Mesenchymal stem cell (in vitro differentiated cells and primary cell): ENCODE results near the gene ABCA2.

Source experiments
- DNase-seq: peaks from one replicate; pipeline ENCODE4 v3.0.0-alpha.2; 2013
- H2AFZ ChIP-seq: one replicate; pipeline ENCODE4 v1.6.1; 2013; ENCODE audit warnings: low read depth, mild to moderate bottlenecking, control low read depth, inconsistent platforms, low read length, moderate library complexity
- H2AK5ac ChIP-seq: 2 replicates; pipeline ENCODE4 v1.6.1; 2013; ENCODE audit warnings: low read length, moderate library complexity, mild to moderate bottlenecking, inconsistent platforms; ENCODE audit not compliant: severe bottlenecking
- H2BK120ac ChIP-seq: one replicate; pipeline ENCODE4 v1.6.1; 2013; ENCODE audit warnings: low read depth, mild to moderate bottlenecking, inconsistent platforms, low read length, moderate library complexity
- H2BK12ac ChIP-seq, 2 experiments: one replicate each; pipeline ENCODE4 v1.6.1; 2013; ENCODE audit warnings: inconsistent platforms in 2 of 2, low read length in 2 of 2, mild to moderate bottlenecking in 2 of 2, moderate library complexity in 2 of 2, control low read depth in 1 of 2
- H2BK15ac ChIP-seq: one replicate; pipeline ENCODE4 v1.6.1; 2013; ENCODE audit warnings: mild to moderate bottlenecking, low read depth, inconsistent platforms; ENCODE audit not compliant: poor library complexity, severe bottlenecking
- H2BK5ac ChIP-seq: 2 replicates; pipeline ENCODE4 v1.6.1; 2013; ENCODE audit warnings: low read depth, mild to moderate bottlenecking, low read length, control low read depth, inconsistent platforms; ENCODE audit not compliant: poor library complexity, severe bottlenecking
- H3K14ac ChIP-seq, 2 experiments: one replicate each; pipeline ENCODE4 v1.6.1; 2013; ENCODE audit warnings: inconsistent platforms in 2 of 2, low read length in 2 of 2, control low read depth in 1 of 2, mild to moderate bottlenecking in 1 of 2, moderate library complexity in 1 of 2
- H3K18ac ChIP-seq, 2 experiments: one replicate each; pipeline ENCODE4 v1.6.1; 2013; ENCODE audit warnings: inconsistent platforms in 2 of 2, low read length in 2 of 2, control low read depth in 1 of 2, low read depth in 1 of 2, mild to moderate bottlenecking in 1 of 2
- H3K23ac ChIP-seq, 2 experiments: one replicate each; pipeline ENCODE4 v1.6.1; 2013; ENCODE audit warnings: inconsistent platforms in 2 of 2, low read length in 2 of 2, mild to moderate bottlenecking in 2 of 2, moderate library complexity in 2 of 2, control low read depth in 1 of 2
- H3K27ac ChIP-seq: 2 replicates; pipeline ENCODE4 v1.5.1; 2013; ENCODE audit warnings: mild to moderate bottlenecking, moderate library complexity, low read length, control low read depth, inconsistent platforms; ENCODE audit not compliant: poor library complexity, severe bottlenecking
- H3K27me3 ChIP-seq, 2 experiments: 2 replicates each; pipeline versions ENCODE4 v1.6.1 to v1.7.0; 2013; ENCODE audit warnings: low read length in 2 of 2, mild to moderate bottlenecking in 2 of 2, moderate library complexity in 2 of 2, control low read depth in 1 of 2, inconsistent platforms in 1 of 2; ENCODE audit not compliant: control insufficient read depth in 1 of 2, insufficient read depth in 1 of 2
- H3K36me3 ChIP-seq, 2 experiments: 2 replicates each; pipeline versions ENCODE4 v1.6.1 to v1.7.0; 2013; ENCODE audit warnings: low read length in 2 of 2, control low read depth in 1 of 2, inconsistent platforms in 1 of 2, low read depth in 1 of 2, mild to moderate bottlenecking in 1 of 2; ENCODE audit not compliant: insufficient read depth in 2 of 2, control insufficient read depth in 1 of 2
- H3K4ac ChIP-seq, 2 experiments: one replicate each; pipeline ENCODE4 v1.6.1; 2013; ENCODE audit warnings: inconsistent platforms in 2 of 2, low read length in 2 of 2, mild to moderate bottlenecking in 2 of 2, moderate library complexity in 2 of 2, control low read depth in 1 of 2, low read depth in 1 of 2
- H3K4me1 ChIP-seq: 2 replicates; pipeline ENCODE4 v1.6.1; 2013; ENCODE audit warnings: low read depth, low read length, control low read depth; ENCODE audit not compliant: control insufficient read depth, insufficient read depth
- H3K4me2 ChIP-seq: 2 replicates; pipeline ENCODE4 v1.6.1; 2013; ENCODE audit warnings: low read length, mild to moderate bottlenecking, inconsistent platforms; ENCODE audit not compliant: poor library complexity, severe bottlenecking
- H3K4me3 ChIP-seq, 2 experiments: 2 replicates each; pipeline versions ENCODE4 v1.5.1 to v1.7.0; 2013; ENCODE audit warnings: low read length in 2 of 2, mild to moderate bottlenecking in 2 of 2, control low read depth in 1 of 2, low read depth in 1 of 2; ENCODE audit not compliant: insufficient read depth in 1 of 2
- H3K79me1 ChIP-seq: replicated peaks from 2 replicates; pipeline ENCODE4 v1.6.1; 2013; ENCODE audit warnings: mild to moderate bottlenecking, control low read depth, low read length, inconsistent platforms; ENCODE audit not compliant: poor library complexity, severe bottlenecking
- H3K9ac ChIP-seq: 2 replicates; pipeline ENCODE4 v1.7.0; 2013; ENCODE audit warnings: mild to moderate bottlenecking, low read length, moderate library complexity
- H3K9me3 ChIP-seq: 2 replicates; pipeline ENCODE4 v1.7.0; 2013; ENCODE audit warnings: mild to moderate bottlenecking, low read length; ENCODE audit not compliant: control insufficient read depth
- H4K8ac ChIP-seq: one replicate; pipeline ENCODE4 v1.6.1; 2013; ENCODE audit warnings: inconsistent platforms, mild to moderate bottlenecking, low read length, moderate library complexity
- H4K91ac ChIP-seq: one replicate; pipeline ENCODE4 v1.6.1; 2013; ENCODE audit warnings: mild to moderate bottlenecking, low read length, inconsistent platforms
- WGBS: methylation state at CpG from one replicate; pipeline ENCODE4 v1.1.7; 2013; ENCODE audit warnings: mixed read lengths; 5-methylcytosine and 5-hydroxymethylcytosine counted together

The ABCA2 gene

DNA sequence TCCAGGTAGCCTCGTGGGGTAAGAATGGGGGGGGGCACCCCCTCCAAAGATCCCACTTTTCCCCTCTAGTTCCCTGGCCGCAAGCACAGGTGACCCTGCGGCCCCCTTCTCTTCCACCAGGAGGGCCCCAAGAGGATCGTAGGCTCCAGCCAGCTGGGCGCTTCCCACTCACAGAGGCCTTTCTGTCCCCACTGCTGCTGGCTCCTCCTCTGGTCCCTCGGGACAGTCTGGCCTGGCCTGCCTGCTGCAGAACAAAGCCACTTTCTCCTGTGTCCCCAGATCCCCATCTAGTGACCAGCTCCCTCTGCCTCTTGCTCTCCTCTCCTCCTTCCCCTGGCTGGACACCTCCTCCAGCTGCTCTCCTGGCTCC lies 42.9 kb upstream of the ABCA2 start:
- Histone ChIP-seq H4K8ac (peak overlapping the region; percentile 85), H3K9ac (no peak overlapping the region), H3K4me3 (peak overlapping the region; percentile 24 to 60), H3K23ac (no peak overlapping the region), H3K9me3 (no peaks in the 10 kb centered on the region), H2BK15ac (no peak overlapping the region), H2BK120ac (no peak overlapping the region), H3K4me2 (peak overlapping the region; percentile 86), H3K79me1 (no peaks in the 10 kb centered on the region), H3K4ac (no peak overlapping the region), H3K14ac (no peak overlapping the region), H3K4me1 (peaks cover 16% of the 10 kb centered on the region), H3K36me3 (no peaks in the 10 kb centered on the region), H2AFZ (no peak overlapping the region), H3K27me3 (peaks cover 0 to 10% of the 10 kb centered on the region in 2 experiments), H3K27ac (no peak overlapping the region), H2AK5ac (no peak overlapping the region), H2BK12ac (peak overlapping the region; percentile 17 to 20), H3K18ac (peak overlapping the region in 1 of 2 experiments; percentile 27), H2BK5ac (no peak overlapping the region), H4K91ac (peak overlapping the region; percentile 14)
- WGBS = 28% methylated on average over 6 of the region's 6 CpGs
- DNase-seq = peak; percentile 24

DNA sequence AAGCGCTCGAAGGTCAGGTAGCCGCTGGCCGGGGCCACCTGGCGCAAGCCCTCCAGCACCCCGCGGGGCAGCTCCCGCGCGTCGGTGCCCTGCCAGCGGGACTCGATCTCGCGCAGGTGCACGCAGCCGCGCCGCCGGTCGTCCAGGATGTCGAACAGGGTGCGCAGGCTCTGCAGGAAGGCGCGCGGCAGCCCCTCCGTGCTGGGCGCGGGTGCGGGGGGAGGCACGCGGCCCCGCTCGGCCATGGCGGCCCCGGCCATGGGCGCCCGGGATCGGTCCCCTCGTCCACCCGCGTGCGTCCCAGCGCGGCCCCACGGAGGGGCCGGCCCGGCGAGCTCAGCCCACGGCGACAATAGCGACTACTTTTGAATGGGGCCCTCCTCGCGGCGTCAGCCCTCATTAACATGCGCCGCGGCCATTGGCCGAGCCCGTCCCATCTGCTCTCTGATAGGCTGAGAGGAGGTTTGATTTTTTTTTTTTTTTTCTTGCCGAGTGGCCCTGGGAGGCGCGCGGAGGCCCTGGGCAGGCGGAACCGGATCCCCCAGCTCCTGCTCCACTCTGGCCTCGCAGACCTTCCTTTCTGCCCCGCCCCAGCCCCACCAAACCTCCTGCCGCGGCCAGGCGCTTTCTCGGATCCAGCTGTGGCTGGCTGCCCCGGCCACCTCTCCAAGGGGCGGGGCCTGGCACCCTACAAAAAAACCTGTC lies 42.3 kb upstream of the ABCA2 start, which contains the start of gene SAPCD2:
SAPCD2 (minus strand) TSS at position 357 of the 705 bp plus-strand sequence; CDS start at position 260, 97 bp downstream.
- Histone ChIP-seq H2BK15ac (peak within 1 kb of the TSS; percentile 12), H4K91ac (peak within 1 kb of the TSS; percentile 14), H3K4me3 (peak within 1 kb of the TSS; percentile 58 to 60), H3K23ac (peak within 1 kb of the TSS in 1 of 2 experiments; percentile 38), H3K9me3 (no peaks in the 10 kb centered on the region), H2BK5ac (no peak within 1 kb of the TSS), H4K8ac (peak within 1 kb of the TSS; percentile 85), H3K4me1 (peaks cover 16% of the 10 kb centered on the region), H2BK12ac (peak within 1 kb of the TSS; percentile 17 to 20), H2AK5ac (no peak within 1 kb of the TSS), H3K9ac (no peak within 1 kb of the TSS), H3K36me3 (no peaks in the 10 kb centered on the region), H3K14ac (no peak within 1 kb of the TSS), H3K4ac (no peak within 1 kb of the TSS), H3K27ac (no peak within 1 kb of the TSS), H3K27me3 (peaks cover 0 to 10% of the 10 kb centered on the region in 2 experiments), H3K79me1 (no peaks in the 10 kb centered on the region), H3K4me2 (peak within 1 kb of the TSS; percentile 86), H2BK120ac (no peak within 1 kb of the TSS), H3K18ac (peak within 1 kb of the TSS in 1 of 2 experiments; percentile 27), H2AFZ (peak within 1 kb of the TSS; percentile 10)
- DNase-seq = peak; percentile 92
- WGBS = 0% methylated on average over 30 of the region's 74 CpGs

DNA sequence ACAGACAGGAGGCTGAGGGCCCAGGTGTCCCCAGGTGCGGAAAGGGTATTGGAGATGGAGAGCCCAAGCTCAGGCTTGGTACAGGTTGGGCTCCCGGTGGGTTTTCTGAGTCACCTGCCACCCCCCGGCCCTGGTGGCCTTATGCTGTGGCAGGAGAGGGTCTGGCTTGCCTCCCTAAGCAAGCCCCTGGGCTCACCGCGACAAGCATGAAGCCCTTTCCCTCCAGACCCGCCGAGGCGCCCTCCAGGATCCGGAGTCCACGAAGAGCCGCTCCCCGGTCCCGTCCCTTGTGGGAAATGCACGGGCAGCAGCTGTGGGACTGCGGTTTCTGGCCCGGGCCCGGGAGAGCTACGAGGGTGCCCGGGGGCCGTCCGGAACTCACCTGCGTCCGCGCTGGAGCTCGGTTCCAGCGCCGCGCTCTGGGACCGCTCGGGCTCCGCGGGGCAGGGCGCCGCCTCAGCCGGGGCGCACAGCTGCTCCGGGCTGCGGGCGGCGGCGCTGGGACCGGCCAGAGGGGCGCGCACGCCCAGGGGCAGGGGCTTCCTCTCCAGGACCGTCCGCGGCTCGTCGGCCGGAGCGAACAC lies 41.6 kb upstream of the ABCA2 start:
- Histone ChIP-seq H3K23ac (no peak overlapping the region), H2BK5ac (no peak overlapping the region), H3K27ac (no peak overlapping the region), H3K18ac (no peak overlapping the region), H3K4me1 (peaks cover 16% of the 10 kb centered on the region), H2AFZ (no peak overlapping the region), H3K4me2 (peak overlapping the region; percentile 86), H4K91ac (no peak overlapping the region), H3K4ac (no peak overlapping the region), H2BK15ac (no peak overlapping the region), H2BK120ac (no peak overlapping the region), H2BK12ac (no peak overlapping the region), H3K4me3 (no peak overlapping the region), H3K9ac (no peak overlapping the region), H3K36me3 (peaks cover 0 to 4% of the 10 kb centered on the region in 2 experiments), H4K8ac (no peak overlapping the region), H3K9me3 (no peaks in the 10 kb centered on the region), H3K79me1 (no peaks in the 10 kb centered on the region), H3K27me3 (peaks cover 0 to 10% of the 10 kb centered on the region in 2 experiments), H3K14ac (no peak overlapping the region), H2AK5ac (no peak overlapping the region)
- DNase-seq = no peak
- 12% methylated on average over 35 of the region's 52 CpGs for WGBS
